KG1 (cell line): ENCODE measurements around the gene SELE.

ENCODE experiments used
- DNase-seq: peaks from one replicate; lab custom pipeline; 2025; lab: John Stamatoyannopoulos, UW

Gene SELE

DNA sequence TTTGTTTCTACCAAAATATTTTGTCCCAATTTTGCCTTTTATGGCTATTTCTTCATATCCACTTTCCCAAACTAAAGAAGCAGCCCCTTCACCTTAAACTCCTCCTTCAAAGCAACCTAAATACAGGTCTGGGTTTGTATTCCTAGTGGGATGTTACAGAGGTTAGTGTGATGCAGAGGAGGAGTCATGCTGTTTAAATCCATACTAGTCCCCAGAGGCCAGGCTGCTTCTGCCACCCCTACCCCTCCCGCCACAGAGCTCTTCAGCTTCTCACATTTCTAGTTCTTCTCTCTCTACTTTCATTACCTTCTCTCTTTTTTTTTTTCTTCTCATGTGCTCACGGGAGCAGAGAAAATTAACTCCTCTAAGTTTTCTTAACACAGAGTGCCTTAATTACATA lies 51.8 kb downstream of the SELE start:
- DNase-seq, result no peak

DNA sequence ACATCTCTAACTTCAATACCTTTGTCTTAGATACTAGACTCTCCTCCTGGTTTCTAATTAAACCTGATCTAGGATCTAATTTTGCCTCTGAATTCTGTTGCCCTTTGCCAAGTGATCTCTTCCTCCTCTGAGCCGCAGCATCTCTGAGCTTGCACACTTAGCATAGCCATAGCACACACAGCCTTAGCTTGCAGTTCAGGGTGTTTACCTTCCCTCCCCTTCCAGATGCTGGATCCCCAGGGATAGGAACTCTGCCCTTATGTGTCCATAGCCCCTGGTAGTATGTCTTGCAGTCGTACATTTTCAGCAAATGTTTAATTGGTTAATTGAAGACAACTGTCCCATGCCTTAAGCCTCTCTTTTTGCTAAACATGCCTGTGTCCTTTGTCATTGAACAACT lies 52.7 kb downstream of the SELE start:
- no peak for DNase-seq

DNA sequence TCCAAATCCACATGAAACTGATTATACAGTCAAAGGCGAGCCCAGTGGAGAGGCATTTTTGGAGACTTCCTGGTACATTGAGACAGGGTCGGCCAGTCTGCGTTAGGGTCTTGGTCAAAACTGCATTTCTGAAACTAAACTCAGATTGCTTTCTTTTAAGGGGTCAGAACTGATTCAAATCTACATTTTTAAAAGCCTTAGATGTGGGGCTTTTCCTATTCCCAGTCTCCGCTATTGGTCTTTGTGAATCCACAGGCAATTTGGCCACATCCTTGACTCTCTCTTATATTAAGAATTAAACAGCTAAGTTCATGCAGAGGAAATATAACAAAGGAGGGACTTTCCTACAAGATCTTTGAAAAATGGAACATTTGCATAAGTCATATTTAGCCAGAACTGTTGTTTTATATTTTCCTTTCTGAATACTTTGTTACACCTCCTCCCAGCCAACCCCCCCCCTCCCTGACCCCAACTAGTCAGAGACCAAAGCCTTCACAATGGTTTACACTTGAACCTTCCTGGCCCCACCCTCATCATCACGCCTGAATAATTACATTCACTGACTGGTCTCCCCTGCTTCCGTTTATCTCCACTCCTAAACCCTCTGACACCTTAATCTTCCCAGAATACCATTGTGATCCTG lies 53.4 kb downstream of the SELE start:
- DNase-seq, result no peak

DNA sequence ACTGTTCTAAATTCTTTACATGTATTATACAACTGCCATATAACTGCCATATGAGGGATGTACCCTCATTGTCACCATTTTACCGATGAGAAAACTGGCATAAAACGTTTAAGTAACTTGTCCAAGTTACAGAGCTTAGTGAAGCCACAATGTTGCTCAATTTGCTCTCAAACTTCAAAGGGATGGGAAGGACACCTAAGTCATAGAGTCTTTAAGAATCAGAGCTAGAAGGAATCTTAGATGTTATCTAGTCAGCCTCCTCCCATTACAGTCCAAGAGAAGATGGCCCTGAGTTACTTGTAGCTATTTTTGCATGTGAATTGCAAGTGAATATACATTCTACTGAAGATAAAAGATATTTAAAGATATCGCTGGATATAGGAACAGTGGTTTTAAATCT lies 54.2 kb downstream of the SELE start:
- no peak for DNase-seq

DNA sequence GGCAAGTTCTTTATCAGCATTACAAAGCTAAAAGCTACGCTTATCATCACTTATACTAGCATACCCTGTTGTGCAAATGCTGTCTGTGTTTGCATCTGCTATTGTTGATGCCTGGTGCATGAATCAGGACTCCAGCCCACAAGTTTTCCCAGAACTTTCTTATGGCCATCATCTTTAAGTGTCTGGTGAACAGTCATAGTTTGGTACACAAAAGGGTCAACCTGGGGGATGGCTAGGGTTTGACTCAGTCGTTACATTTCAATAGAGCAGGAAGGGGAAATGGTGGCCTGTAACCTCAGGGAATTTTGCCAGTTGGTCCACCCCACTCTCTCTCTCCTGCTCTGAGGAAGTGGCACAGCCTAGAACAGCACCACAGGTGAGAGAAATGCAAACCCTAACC lies 57.9 kb downstream of the SELE start:
- DNase-seq, result no peak
